NCI-H226 (cell line): ENCODE measurements around the gene ABCC1.
"Not testable (repeated sequence)": the region's sequence is repeated elsewhere in the genome, so short reads cannot be mapped to it uniquely, and the experiment has no call there.

Experiments
- DNase-seq: peaks from one replicate; pipeline ENCODE4 v3.0.0-alpha.2; 2015

Gene ABCC1

GRCh38 chr16:16146380-16147315, 197.2 kb downstream of the ABCC1 start:
- no peak for DNase-seq

GRCh38 chr16:16147316-16147999, 198.0 kb downstream of the ABCC1 start:
- no peak for DNase-seq

- DNase-seq, result not testable (repeated sequence)
These were observed 198.7 kb downstream of the ABCC1 start for GRCh38 chr16:16148000-16148599.

- DNase-seq, result no peak
These were observed 199.3 kb downstream of the ABCC1 start for GRCh38 chr16:16148755-16149154.

GRCh38 chr16:16149710-16150116, 200.3 kb downstream of the ABCC1 start:
- DNase-seq, result no peak

- no peak for DNase-seq
These were observed 200.9 kb downstream of the ABCC1 start for GRCh38 chr16:16150117-16150877.

GRCh38 chr16:16150878-16151152, 201.4 kb downstream of the ABCC1 start:
- no peak for DNase-seq

- no peak for DNase-seq
These were observed 201.9 kb downstream of the ABCC1 start for GRCh38 chr16:16151315-16151714.

GRCh38 chr16:16153000-16153399, 203.6 kb downstream of the ABCC1 start:
- DNase-seq, result not testable (repeated sequence)

GRCh38 chr16:16154281-16154951, 205.0 kb downstream of the ABCC1 start:
- no peak for DNase-seq

- no peak for DNase-seq
These were observed 205.8 kb downstream of the ABCC1 start for GRCh38 chr16:16155234-16155633.

GRCh38 chr16:16157166-16157565, 207.8 kb downstream of the ABCC1 start:
- DNase-seq, result no peak

GRCh38 chr16:16158082-16158658, 208.8 kb downstream of the ABCC1 start:
- DNase-seq, result no peak

- DNase-seq, result peak; percentile 22
These were observed 209.4 kb downstream of the ABCC1 start for GRCh38 chr16:16158741-16159374.

- no peak for DNase-seq
These were observed 210.2 kb downstream of the ABCC1 start for GRCh38 chr16:16159662-16160061.

GRCh38 chr16:16161319-16161718, 211.9 kb downstream of the ABCC1 start:
- no peak for DNase-seq

GRCh38 chr16:16161840-16162239, 212.4 kb downstream of the ABCC1 start:
- DNase-seq, result not testable (repeated sequence)

- DNase-seq, result no peak
These were observed 213.2 kb downstream of the ABCC1 start for GRCh38 chr16:16162591-16162990.

GRCh38 chr16:16163109-16163508, 213.7 kb downstream of the ABCC1 start:
- no peak for DNase-seq

GRCh38 chr16:16163571-16163970, 214.2 kb downstream of the ABCC1 start:
- DNase-seq, result no peak

- DNase-seq, result no peak
These were observed 214.8 kb downstream of the ABCC1 start for GRCh38 chr16:16164243-16164642.

GRCh38 chr16:16166085-16166484, 216.7 kb downstream of the ABCC1 start:
- DNase-seq, result no peak
